GM10266 (cell line): ENCODE measurements around the gene TREML4.
"Not testable (repeated sequence)": the region's sequence is repeated elsewhere in the genome, so short reads cannot be mapped to it uniquely, and the experiment has no call there.

Experiments used
- DNase-seq: peaks from one replicate; pipeline ENCODE4 v3.0.0; 2012; ENCODE audit errors: extremely low spot score
- CTCF ChIP-seq: IDR thresholded peaks from 2 replicates; pipeline ENCODE4 v1.5.1; 2012; ENCODE audit warnings: mild to moderate bottlenecking, low read depth; ENCODE audit not compliant: control insufficient read depth, insufficient read depth; ENCODE audit errors: missing control alignments

Gene TREML4

GRCh38 chr6:41232667-41233066, 4.5 kb downstream of the TREML4 start:
- no peak for DNase-seq
- no peak for TF ChIP-seq CTCF

- no peak for DNase-seq
- no peak for TF ChIP-seq CTCF
These were observed 8.1 kb downstream of the TREML4 start for GRCh38 chr6:41236276-41236675.

DNA sequence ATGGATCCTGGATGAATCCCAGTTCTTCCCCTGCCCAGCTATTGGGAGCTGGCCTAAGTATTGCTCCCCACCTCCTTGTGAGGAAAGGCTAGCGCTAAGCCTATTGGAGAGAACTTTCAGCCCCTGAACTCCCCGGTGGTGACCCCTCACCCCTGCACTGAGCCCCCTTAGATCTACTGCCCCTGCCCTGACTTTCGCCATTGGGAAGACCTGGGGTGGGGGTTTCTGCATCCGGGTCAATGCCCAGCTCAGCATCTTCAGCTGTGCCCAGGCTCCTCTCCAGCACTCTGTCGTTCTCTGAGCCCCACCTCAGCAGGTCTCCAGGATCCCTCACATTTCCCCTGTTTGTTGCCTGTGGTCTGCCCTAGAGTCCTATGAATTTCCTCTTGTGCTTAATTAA, 9.0 kb downstream of the TREML4 start:
- no peak for DNase-seq
- no peak for TF ChIP-seq CTCF

- no peak for TF ChIP-seq CTCF
- DNase-seq = no peak
These were observed 11.5 kb downstream of the TREML4 start for GRCh38 chr6:41239467-41240159.

DNA sequence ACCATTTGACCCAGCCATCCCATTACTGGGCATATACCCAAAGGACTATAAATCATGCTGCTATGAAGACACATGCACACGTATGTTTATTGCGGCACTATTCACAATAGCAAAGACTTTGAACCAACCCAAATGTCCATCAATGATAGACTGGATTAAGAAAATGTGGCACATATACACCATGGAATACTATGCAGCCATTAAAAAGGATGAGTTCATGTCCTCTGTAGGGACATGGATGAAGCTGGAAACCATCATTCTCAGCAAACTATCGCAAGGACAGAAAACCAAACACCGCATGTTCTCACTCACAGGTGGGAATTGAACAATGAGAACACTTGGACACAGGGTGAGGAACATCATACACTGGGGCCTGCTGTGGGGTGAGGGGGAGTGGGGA, 18.4 kb downstream of the TREML4 start:
- not testable (repeated sequence) for DNase-seq

- no peak for DNase-seq
- no peak for TF ChIP-seq CTCF
These were observed 19.2 kb downstream of the TREML4 start for GRCh38 chr6:41247288-41247865.

GRCh38 chr6:41247882-41248705, 19.9 kb downstream of the TREML4 start:
- TF ChIP-seq CTCF = no peak
- no peak for DNase-seq
